Muscle layer of duodenum (tissue), 2 donors: ENCODE results near the gene ZNF341.

Source experiments
- H3K27ac ChIP-seq: one replicate; pipeline ENCODE4 v1.7.0; 2013; ENCODE audit warnings: mild to moderate bottlenecking, low read length
- H3K27me3 ChIP-seq: one replicate; pipeline ENCODE4 v1.7.0; 2013; ENCODE audit warnings: low read depth, mild to moderate bottlenecking, control low read depth, low read length
- H3K36me3 ChIP-seq, 2 donors: one replicate each; pipeline ENCODE4 v1.7.0; 2013; ENCODE audit warnings: low read length in 2 of 2, control low read depth in 1 of 2, mild to moderate bottlenecking in 1 of 2; ENCODE audit not compliant: insufficient read depth in 2 of 2, control insufficient read depth in 1 of 2
- H3K4me1 ChIP-seq, 2 donors: one replicate each; pipeline ENCODE4 v1.7.0; 2013; ENCODE audit warnings: low read length in 2 of 2, mild to moderate bottlenecking in 2 of 2, control low read depth in 1 of 2, moderate library complexity in 1 of 2; ENCODE audit not compliant: insufficient read depth in 2 of 2, control insufficient read depth in 1 of 2
- H3K4me3 ChIP-seq, 2 donors: one replicate each; pipeline ENCODE4 v1.7.0; 2013; ENCODE audit warnings: low read length in 2 of 2, low read depth in 1 of 2, mild to moderate bottlenecking in 1 of 2
- H3K9me3 ChIP-seq, 2 donors: one replicate each; pipeline ENCODE4 v1.7.0; 2013; ENCODE audit warnings: low read length in 2 of 2, control low read depth in 1 of 2, mild to moderate bottlenecking in 1 of 2; ENCODE audit not compliant: control insufficient read depth in 1 of 2
- donor health status: healthy.

ZNF341 gene

DNA sequence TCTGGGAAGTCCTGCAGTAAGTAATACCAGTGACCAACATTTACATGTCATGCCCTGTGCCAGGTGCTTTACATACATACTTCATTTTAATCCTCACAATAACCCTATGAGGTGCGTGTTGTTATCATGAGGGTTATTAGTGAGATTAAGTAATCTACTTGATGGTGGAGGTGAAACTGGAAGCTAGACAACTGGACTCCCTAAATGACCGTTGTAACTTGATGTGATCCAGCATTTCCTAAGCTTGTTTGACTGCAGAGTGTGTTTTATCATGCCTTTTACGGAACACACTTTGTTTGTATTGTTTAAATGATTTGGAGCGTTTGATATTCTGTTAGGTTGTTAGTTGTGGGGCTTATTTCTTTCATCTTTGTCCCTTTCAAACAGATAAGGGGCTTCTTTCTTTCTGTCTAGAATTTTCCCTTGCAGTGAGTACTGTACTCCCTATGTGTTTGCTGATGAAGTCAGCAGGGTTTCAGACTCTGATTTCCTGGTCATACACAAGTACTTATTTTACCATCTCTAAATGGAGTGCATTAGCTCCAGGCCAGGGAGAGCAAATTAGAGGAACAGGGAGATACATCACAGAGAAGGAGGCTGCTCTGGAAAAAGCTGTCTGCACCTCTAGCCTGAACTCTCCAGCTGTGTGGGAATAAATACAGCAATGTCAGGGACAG lies 109.1 kb downstream of the ZNF341 start:
- Histone ChIP-seq H3K27ac (no peak overlapping the region), H3K4me1 (peaks cover 42 to 78% of the 10 kb centered on the region in 2 donors), H3K4me3 (no peak overlapping the region), H3K27me3 (no peaks in the 10 kb centered on the region), H3K36me3 (no peaks in the 10 kb centered on the region), H3K9me3 (no peaks in the 10 kb centered on the region)

GRCh38 chr20:33841436-33841799 lies 109.6 kb downstream of the ZNF341 start:
- Histone ChIP-seq H3K36me3 (no peaks in the 10 kb centered on the region), H3K9me3 (no peaks in the 10 kb centered on the region), H3K4me3 (no peak overlapping the region), H3K27me3 (no peaks in the 10 kb centered on the region), H3K27ac (no peak overlapping the region), H3K4me1 (peaks cover 42 to 80% of the 10 kb centered on the region in 2 donors)
